GM12875 (cell line): ENCODE measurements around the gene ALKBH1.
"Not testable (repeated sequence)": the region's sequence is repeated elsewhere in the genome, so short reads cannot be mapped to it uniquely, and the experiment has no call there.

Experiments used
- H3K4me3 ChIP-seq: one replicate; pipeline ENCODE4 v1.5.1; 2011; ENCODE audit warnings: low read depth, low read length, control low read depth
- TF ChIP-seq, protein P1 (sequence below): IDR thresholded peaks from 2 replicates; pipeline ENCODE4 v1.5.1; 2011; ENCODE audit warnings: low read depth, mild to moderate bottlenecking, control low read depth, inconsistent platforms, low read length, moderate library complexity, borderline replicate concordance; ENCODE audit not compliant: insufficient read depth

ALKBH1 gene, protein sequence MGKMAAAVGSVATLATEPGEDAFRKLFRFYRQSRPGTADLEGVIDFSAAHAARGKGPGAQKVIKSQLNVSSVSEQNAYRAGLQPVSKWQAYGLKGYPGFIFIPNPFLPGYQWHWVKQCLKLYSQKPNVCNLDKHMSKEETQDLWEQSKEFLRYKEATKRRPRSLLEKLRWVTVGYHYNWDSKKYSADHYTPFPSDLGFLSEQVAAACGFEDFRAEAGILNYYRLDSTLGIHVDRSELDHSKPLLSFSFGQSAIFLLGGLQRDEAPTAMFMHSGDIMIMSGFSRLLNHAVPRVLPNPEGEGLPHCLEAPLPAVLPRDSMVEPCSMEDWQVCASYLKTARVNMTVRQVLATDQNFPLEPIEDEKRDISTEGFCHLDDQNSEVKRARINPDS

DNA sequence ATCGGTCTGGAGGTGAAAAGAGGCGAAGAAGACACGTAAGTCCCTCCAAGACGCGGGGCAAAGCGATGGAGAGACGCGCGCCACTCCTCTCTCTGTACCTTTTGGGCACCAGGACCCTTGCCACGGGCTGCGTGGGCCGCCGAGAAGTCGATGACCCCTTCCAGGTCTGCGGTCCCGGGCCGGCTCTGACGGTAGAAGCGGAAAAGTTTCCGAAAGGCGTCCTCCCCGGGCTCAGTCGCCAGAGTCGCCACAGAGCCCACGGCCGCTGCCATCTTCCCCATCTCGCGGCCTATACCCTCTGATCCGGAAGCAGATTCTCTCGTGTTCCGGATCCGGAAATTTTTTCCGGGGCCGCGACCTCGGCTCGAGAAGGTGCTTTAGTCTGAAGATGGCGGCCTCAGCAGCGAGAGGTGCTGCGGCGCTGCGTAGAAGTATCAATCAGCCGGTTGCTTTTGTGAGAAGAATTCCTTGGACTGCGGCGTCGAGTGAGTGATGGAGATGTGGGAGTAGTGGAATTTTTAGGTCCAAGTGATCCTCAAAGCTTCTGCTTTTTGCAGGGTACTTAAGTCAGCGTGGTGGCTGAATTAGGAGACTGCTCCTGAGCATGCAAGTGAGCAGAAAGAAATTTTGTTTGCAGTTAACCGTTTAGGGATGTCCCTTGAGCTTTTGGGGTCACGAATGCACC, at the start of gene ALKBH1, which contains the start of gene SLIRP:
TSS of gene ALKBH1 (minus strand) at position 300 of the 685 bp plus-strand sequence. CDS start at position 281, 19 bp downstream.
TSS of gene SLIRP (plus strand) at position 380 of the 685 bp plus-strand sequence. CDS start at position 389, 9 bp downstream.
- H3K4me3 ChIP-seq, result peak within 1 kb of the TSS; percentile 99
- TF ChIP-seq, protein P1, sequence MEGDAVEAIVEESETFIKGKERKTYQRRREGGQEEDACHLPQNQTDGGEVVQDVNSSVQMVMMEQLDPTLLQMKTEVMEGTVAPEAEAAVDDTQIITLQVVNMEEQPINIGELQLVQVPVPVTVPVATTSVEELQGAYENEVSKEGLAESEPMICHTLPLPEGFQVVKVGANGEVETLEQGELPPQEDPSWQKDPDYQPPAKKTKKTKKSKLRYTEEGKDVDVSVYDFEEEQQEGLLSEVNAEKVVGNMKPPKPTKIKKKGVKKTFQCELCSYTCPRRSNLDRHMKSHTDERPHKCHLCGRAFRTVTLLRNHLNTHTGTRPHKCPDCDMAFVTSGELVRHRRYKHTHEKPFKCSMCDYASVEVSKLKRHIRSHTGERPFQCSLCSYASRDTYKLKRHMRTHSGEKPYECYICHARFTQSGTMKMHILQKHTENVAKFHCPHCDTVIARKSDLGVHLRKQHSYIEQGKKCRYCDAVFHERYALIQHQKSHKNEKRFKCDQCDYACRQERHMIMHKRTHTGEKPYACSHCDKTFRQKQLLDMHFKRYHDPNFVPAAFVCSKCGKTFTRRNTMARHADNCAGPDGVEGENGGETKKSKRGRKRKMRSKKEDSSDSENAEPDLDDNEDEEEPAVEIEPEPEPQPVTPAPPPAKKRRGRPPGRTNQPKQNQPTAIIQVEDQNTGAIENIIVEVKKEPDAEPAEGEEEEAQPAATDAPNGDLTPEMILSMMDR, result no peak

DNA sequence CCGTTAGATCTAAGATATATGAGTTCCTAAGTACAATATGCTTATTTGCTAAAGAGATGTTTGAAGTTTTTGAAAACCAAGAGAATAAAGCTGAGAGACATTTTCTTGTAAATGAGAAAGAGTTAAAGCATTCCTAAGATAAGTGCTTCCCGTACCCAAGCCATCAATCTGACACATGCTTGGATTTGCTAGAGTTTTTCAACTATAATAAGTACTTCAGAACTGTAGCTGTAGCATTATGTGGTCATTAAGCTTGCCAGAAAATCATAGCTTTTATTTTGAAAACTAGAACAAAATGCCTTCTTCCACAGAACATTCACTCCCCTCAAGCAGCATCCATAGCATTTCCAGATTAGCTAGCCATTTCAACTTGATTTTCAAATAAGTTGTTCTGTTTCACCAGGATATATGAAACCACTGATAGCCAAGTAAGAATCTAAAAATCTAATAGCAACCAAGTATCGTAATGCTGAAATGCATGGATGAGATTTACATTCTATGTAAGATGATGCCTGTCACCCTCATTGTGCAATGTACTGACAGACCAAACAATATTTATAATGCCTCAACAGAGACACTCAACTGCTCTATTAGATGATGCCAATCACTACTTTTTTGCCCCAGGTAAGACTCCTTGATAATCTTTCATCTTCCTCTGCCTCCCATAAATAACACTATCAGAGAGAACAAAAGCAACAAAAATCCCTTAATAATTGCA, 45.1 kb upstream of the ALKBH1 start:
- TF ChIP-seq, protein P1, result no peak
- no peak overlapping the region for H3K4me3 ChIP-seq

DNA sequence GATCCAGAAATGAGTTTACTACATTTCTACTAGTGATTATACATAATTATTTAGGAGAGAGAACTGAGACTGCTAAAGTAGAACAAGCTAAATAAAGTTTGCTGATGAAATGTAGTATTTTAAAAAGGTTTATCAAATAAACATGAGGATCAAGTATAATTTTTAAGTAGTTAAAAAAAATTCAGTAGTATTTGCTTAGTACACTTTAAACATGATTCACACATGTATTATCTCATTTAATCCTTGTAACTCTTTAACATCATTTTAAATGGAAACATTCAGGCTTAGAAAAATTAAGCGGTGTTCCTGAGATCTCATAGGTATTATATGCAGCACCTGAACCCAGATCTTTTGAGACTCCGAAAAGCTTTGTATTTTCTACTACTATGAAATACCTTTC, 44.4 kb upstream of the ALKBH1 start:
- TF ChIP-seq, protein P1, result no peak
- H3K4me3 ChIP-seq, result no peak overlapping the region

DNA sequence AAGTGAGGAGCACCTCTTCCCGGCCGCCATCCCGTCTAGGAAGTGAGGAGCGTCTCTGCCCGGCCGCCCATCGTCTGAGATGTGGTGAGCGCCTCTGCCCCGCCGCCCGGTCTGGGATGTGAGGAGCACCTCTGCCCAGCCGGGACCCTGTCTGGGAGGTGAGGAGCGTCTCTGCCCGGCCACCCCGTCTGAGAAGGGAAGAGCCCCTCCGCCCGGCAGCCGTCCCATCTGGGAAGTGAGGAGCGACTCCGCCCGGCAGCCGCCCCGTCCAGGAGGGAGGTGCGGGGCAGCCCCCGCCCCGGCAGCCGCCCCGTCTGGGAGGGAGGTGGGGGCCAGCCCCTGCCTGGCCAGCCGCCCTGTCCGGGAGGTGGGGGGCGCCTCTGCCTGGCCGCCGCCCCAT, 39.6 kb upstream of the ALKBH1 start:
- H3K4me3 ChIP-seq, result not testable (repeated sequence)

DNA sequence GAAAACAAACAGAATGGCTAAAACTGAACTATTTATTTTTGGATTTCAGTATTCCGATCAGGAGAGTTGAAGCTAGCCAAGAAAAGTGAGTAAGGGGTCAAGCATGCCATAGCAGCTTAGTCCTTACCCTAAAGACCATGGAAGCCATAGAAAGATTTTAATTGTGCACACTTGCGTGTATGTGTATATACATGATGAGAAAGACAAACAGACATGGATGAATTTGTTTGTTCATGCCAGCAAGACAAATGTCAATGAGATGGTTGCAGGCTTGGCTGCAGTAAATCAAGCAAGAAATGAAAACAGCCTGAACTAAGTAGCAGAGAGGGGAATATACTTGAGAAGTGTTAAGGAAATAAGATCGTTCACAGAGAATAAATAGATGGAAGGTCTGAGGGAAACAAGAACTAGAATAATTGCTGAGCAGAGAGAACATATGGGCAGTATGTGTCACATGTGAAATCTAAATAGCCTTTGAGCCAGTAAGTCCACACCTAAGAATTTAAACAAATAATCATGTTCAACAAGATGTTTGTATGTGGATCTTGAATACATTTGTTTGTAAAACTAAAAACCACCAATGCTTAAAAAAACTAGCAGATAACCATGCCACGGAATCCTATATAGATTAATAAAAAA, 38.4 kb upstream of the ALKBH1 start:
- TF ChIP-seq, protein P1, result no peak
- H3K4me3 ChIP-seq, result no peak overlapping the region

DNA sequence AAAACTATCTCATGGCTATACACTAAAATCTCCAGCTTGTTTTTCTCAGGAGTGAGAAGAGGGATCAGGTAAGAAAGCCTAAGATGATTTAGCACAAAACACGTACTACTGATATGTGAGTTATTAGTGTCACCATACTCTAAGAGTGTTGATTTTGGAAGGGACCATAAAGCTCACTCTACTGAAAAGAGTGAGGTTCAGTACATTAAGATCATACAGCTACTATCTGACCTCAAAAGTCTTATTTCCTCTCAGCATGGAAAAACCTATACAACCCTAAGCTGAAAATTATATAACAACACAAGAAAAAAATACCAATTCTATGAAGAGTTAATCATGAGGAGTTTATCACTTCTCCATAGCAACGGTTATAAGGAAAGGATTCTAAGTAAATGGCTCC, 33.6 kb upstream of the ALKBH1 start:
- TF ChIP-seq, protein P1, result no peak
- H3K4me3 ChIP-seq, result no peak overlapping the region

DNA sequence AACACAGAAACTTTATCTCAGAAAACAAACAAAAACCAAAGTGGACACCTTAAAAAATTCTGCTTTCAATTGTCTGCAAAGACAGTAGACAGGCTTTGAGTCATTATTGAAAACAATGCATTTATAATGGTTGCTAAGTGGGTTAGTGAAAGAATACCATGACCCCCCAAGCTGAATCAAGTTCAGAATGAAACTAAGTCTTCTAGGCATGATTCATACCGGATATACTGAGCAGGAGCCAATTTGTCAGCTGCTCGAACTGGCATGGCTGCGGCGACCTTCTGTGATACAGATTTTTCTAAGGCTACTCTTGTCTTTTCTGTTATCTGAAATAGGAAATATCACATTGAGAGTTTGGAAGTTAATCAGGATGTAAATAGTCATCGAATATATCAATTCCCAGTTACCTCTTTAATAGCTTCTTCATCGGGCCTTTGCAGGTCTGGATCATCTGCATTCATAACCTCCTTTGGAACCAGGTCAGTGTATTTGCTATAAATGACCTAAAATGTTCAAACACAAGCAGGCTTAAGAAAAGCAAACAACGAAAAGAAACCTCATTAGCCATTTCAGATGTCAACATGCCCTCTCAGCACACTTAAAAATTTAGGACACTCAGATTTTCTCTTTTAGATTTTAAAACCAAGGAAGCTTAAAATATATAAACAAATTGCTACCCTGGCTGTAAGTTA, 30.9 kb upstream of the ALKBH1 start:
- H3K4me3 ChIP-seq, result no peak overlapping the region
- TF ChIP-seq, protein P1, result no peak
